Esophagus mucosa (tissue), 1 donor: Measurements from ENCODE around the gene PCDH9. TPM values are rescaled to one million over a fixed set of nuclear protein-coding genes. Genes with fewer than 3 reads are reported as not detected.

Experiments
- ATAC-seq: fragments of 200-7000 bp; cut with Tn5 transposase; one replicate; pipeline ENCODE4 v1.9.1; 2020
- total RNA-seq: library from RNA; stranded (reverse); gene quantifications from one replicate; pipeline ENCODE4 v1.2.4, GENCODE V29; 2023
- donor health status: DM: yes; HTN: yes; CAD: no.

PCDH9 gene
- total RNA-seq, 1 donor from 2014 or later = 0.08 TPM

- ATAC-seq = no peak
These were observed 214.0 kb downstream of the PCDH9 start for GRCh38 chr13:67015976-67016600.

- ATAC-seq = no peak
These were observed 215.7 kb downstream of the PCDH9 start for GRCh38 chr13:67014399-67014798.

GRCh38 chr13:67013709-67014108 is 216.4 kb downstream of the PCDH9 start:
- no peak for ATAC-seq

- ATAC-seq = no peak
These were observed 222.0 kb downstream of the PCDH9 start for GRCh38 chr13:67008075-67008668.

GRCh38 chr13:67004511-67004910 is 225.6 kb downstream of the PCDH9 start:
- no peak for ATAC-seq

GRCh38 chr13:67003743-67004142 is 226.4 kb downstream of the PCDH9 start:
- no peak for ATAC-seq

GRCh38 chr13:67001363-67001762 is 228.8 kb downstream of the PCDH9 start:
- ATAC-seq = no peak

- ATAC-seq = no peak
These were observed 233.6 kb downstream of the PCDH9 start for GRCh38 chr13:66996503-66996902.

- no peak for ATAC-seq
These were observed 234.9 kb downstream of the PCDH9 start for GRCh38 chr13:66995203-66995611.

- ATAC-seq = no peak
These were observed 235.5 kb downstream of the PCDH9 start for GRCh38 chr13:66994517-66995202.

- ATAC-seq = no peak
These were observed 236.0 kb downstream of the PCDH9 start for GRCh38 chr13:66994097-66994496.

GRCh38 chr13:66992719-66993118 is 237.4 kb downstream of the PCDH9 start:
- no peak for ATAC-seq

GRCh38 chr13:66992183-66992582 is 238.0 kb downstream of the PCDH9 start:
- ATAC-seq = no peak

GRCh38 chr13:66984241-66984640 is 245.9 kb downstream of the PCDH9 start:
- ATAC-seq = no peak

GRCh38 chr13:66981912-66982311 is 248.2 kb downstream of the PCDH9 start:
- no peak for ATAC-seq

GRCh38 chr13:66977161-66977560 is 253.0 kb downstream of the PCDH9 start:
- no peak for ATAC-seq

GRCh38 chr13:66974889-66975288 is 255.2 kb downstream of the PCDH9 start:
- no peak for ATAC-seq

GRCh38 chr13:66974174-66974573 is 256.0 kb downstream of the PCDH9 start:
- no peak for ATAC-seq

GRCh38 chr13:66972659-66973058 is 257.5 kb downstream of the PCDH9 start:
- ATAC-seq = no peak

GRCh38 chr13:66971004-66971403 is 259.1 kb downstream of the PCDH9 start:
- no peak for ATAC-seq

GRCh38 chr13:66969291-66969690 is 260.8 kb downstream of the PCDH9 start:
- ATAC-seq = no peak

GRCh38 chr13:66967811-66968597 is 262.1 kb downstream of the PCDH9 start:
- ATAC-seq = no peak

- ATAC-seq = no peak
These were observed 265.0 kb downstream of the PCDH9 start for GRCh38 chr13:66965181-66965580.
